ENCODE measurements around the gene C12orf56. TPM values are rescaled to one million over a fixed set of nuclear protein-coding genes. Genes with fewer than 3 reads are reported as not detected.

The C12orf56 gene
- polyA plus RNA-seq, 1 experiment, result 0.22 TPM

DNA sequence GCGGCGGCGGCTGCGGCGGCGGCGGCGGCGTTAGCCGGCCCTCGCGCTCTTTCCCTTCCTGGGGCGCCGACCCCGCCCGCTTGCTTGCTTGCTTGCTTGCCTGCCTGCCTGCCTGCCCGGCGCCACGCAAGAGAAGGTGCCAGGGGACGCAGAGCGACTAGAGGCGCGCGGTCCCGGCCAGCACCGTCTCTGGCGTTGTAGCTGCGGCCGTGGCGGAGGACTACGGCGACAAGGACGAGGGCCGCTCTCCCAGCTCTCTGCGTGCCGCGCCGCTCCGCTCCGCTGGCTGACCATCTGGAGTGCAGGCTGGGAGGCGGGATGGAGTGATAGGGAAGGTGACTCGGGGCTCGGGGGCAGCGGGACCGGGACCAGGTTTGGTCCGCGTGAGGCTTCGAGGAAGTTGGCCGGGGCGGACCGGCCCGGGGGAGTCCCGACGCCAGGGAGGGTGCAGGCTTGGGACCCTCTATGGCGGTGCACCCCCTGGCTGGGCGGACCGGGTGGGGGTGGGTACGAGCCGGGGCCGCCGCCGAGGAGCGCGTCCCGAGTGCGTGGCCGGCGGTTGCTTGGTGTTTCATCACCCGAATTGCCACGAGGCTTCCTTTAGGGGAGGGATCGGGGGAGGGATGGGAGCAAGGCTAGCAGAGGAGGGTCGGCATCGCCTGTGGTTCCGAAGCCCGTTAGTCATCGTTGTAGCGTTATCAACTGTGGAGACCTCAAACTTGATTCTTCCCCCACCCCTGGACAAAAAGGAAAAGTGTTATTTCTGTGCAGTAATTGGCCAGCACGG lies 14.1 kb upstream of the C12orf56 start:
- no peaks in the 10 kb centered on the region for H3K27me3 ChIP-seq (ENCODE audit: control insufficient read depth, insufficient read depth, low read length)
- POLR2A ChIA-PET, result interaction anchor here (0.9 to 1.6 kb wide), 4 partner anchors 14 to 582 kb away, joined by 3 to 6 read pairs (median 4); partner anchors contain the start of gene C12orf56
- CTCF ChIA-PET, result interaction anchor here (0.6 kb wide), 1 partner anchor 18 kb away, joined by 3 read pairs; no protein-coding TSS in a partner anchor
- DNase-seq (ENCODE audit: low read depth, low spot score), result peak; percentile 83
- TF ChIP-seq, protein P1, sequence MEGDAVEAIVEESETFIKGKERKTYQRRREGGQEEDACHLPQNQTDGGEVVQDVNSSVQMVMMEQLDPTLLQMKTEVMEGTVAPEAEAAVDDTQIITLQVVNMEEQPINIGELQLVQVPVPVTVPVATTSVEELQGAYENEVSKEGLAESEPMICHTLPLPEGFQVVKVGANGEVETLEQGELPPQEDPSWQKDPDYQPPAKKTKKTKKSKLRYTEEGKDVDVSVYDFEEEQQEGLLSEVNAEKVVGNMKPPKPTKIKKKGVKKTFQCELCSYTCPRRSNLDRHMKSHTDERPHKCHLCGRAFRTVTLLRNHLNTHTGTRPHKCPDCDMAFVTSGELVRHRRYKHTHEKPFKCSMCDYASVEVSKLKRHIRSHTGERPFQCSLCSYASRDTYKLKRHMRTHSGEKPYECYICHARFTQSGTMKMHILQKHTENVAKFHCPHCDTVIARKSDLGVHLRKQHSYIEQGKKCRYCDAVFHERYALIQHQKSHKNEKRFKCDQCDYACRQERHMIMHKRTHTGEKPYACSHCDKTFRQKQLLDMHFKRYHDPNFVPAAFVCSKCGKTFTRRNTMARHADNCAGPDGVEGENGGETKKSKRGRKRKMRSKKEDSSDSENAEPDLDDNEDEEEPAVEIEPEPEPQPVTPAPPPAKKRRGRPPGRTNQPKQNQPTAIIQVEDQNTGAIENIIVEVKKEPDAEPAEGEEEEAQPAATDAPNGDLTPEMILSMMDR (IDR thresholded peaks at IDR 0.05; ENCODE audit: low read depth, low read length), result no peak
- H3K27ac ChIP-seq (ENCODE audit: low read depth, low read length), result peak overlapping the region; percentile 100
- H3K4me3 ChIP-seq (ENCODE audit: low read depth, low read length), result peak overlapping the region; percentile 97
- peaks cover 12% of the 10 kb centered on the region; the same call in 1 of the 2 replicates for H3K9me3 ChIP-seq (ENCODE audit: control insufficient read depth, insufficient read depth, low read length)

DNA sequence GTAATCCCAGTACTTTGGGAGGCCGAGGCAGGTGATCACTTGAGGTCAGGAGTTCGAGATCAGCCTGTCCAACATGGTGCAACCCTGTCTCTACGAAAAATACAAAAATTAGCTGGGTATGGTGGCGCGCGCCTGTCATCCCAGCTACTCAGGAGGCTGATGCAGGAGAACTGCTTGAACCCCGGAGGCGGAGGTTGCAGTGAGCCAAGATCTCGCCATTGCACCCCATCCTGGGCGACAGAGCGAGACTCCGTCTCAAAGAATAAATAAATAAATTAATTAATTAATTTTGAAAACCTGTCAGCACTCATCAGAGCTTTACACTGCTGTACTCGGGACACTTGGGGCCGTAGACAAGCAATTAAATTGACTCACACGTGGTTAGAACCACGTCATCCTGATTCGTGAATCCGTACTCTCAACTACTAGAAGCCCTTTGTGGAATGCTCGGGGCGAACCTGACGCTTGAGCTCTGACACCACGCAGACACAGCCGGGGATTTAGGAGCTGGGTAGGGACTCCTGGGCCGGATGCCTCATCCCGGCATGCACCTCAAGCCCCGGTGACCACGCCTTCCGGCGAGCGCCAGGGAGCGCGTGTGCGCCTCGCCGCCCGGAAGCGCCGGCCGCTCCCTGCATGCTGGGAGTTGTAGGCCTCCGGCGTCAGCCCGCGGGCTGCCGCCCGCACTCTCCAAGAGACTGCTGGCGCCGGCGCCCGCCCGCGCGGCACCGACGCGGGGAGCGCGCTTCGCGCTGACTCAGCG lies 13.3 kb upstream of the C12orf56 start, which contains the start of gene XPOT:
Gene XPOT, plus strand, starts transcription at position 686 of the 763 bp plus-strand sequence. CDS start 5,644 bp downstream, outside the sequence.
- POLR2A ChIA-PET, result interaction anchor here (0.6 to 1.6 kb wide), 5 partner anchors 13 to 582 kb away, joined by 3 to 8 read pairs (median 5); partner anchors contain the start of gene C12orf56
- DNase-seq (ENCODE audit: low read depth, low spot score), result peak; percentile 95
- peak within 1 kb of the TSS; percentile 97 for H3K4me3 ChIP-seq (ENCODE audit: low read depth, low read length)
- peaks cover 12% of the 10 kb centered on the region; the same call in 1 of the 2 replicates for H3K9me3 ChIP-seq (ENCODE audit: control insufficient read depth, insufficient read depth, low read length)
- CTCF ChIA-PET, result interaction anchor here (0.6 to 0.9 kb wide), 2 partner anchors 19 to 560 kb away, joined by 3 read pairs; no protein-coding TSS in a partner anchor
- H3K27ac ChIP-seq (ENCODE audit: low read depth, low read length), result peak within 1 kb of the TSS; percentile 100
- H3K27me3 ChIP-seq (ENCODE audit: control insufficient read depth, insufficient read depth, low read length), result no peaks in the 10 kb centered on the region
- TF ChIP-seq, protein P1 (IDR thresholded peaks at IDR 0.05; ENCODE audit: low read depth, low read length), result no peak

DNA sequence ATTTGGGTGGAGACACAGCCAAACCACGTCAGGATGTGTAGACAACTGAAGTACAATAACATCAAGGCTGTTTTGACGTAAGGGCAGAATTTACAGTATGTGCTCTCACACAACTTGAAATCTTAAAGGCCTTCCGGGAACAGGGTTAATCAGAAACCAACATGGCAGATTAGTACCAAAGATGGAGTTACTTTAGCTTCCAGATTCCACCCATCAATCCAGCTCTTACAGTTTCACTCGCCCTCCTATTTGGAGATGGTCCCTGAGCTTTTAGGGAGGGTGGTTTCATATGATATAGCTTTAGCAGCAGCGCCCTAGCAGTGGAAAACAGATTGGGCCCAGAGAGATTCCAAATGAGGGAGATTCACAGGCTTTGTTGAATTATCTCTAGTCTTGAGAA lies 11.6 kb upstream of the C12orf56 start:
- Histone ChIP-seq H3K9me3 (ENCODE audit: control insufficient read depth, insufficient read depth, low read length) (peaks cover 12% of the 10 kb centered on the region; the same call in 1 of the 2 replicates), H3K27ac (ENCODE audit: low read depth, low read length) (no peak overlapping the region), H3K4me3 (ENCODE audit: low read depth, low read length) (no peak overlapping the region), H3K27me3 (ENCODE audit: control insufficient read depth, insufficient read depth, low read length) (no peaks in the 10 kb centered on the region)
- ChIA-PET CTCF (no interaction called here), POLR2A (no interaction called here)
- TF ChIP-seq, protein P1 (IDR thresholded peaks at IDR 0.05; ENCODE audit: low read depth, low read length), result no peak
- DNase-seq (ENCODE audit: low read depth, low spot score), result no peak

- peak; percentile 10 for DNase-seq (ENCODE audit: low read depth, low spot score)
- CTCF ChIA-PET, result no interaction called here
- H3K9me3 ChIP-seq (ENCODE audit: control insufficient read depth, insufficient read depth, low read length), result no peaks in the 10 kb centered on the region; the same call in 1 of the 2 replicates
- H3K27ac ChIP-seq (ENCODE audit: low read depth, low read length), result no peak overlapping the region
- TF ChIP-seq, protein P1 (IDR thresholded peaks at IDR 0.05; ENCODE audit: low read depth, low read length), result no peak
- POLR2A ChIA-PET, result no interaction called here
- H3K4me3 ChIP-seq (ENCODE audit: low read depth, low read length), result no peak overlapping the region
- no peaks in the 10 kb centered on the region for H3K27me3 ChIP-seq (ENCODE audit: control insufficient read depth, insufficient read depth, low read length)
Measured at GRCh38 chr12:64400041-64400440, 9.5 kb upstream of the C12orf56 start.

Measured in AG04450 (cell line).